Astrocyte (in vitro differentiated cells and primary cell): ENCODE data around the gene SLC5A6. TPM values are rescaled to one million over a fixed set of nuclear protein-coding genes. Genes with fewer than 3 reads are reported as not detected.
A peak's percentile ranks its signal among the peaks of the same experiment; 100 is the strongest.

Experiments
- DNase-seq: peaks from one replicate; pipeline ENCODE4 v3.0.0-alpha.2; 2010; ENCODE audit warnings: low read depth
- FAIRE-seq: peaks from 2 replicates; lab custom pipeline; 2011; peaks lifted over from hg19 to GRCh38; lab: Jason Lieb, UNC
- H2AFZ ChIP-seq: 2 replicates; pipeline ENCODE4 v1.6.0; 2012; ENCODE audit warnings: low read depth, low read length, inconsistent platforms
- H3K27ac ChIP-seq: 2 replicates; pipeline ENCODE4 v1.5.1; 2011; ENCODE audit warnings: low read depth, low read length, inconsistent platforms
- H3K27me3 ChIP-seq: 2 replicates; pipeline ENCODE4 v1.6.0; 2011; ENCODE audit warnings: low read length, inconsistent platforms; ENCODE audit not compliant: insufficient read depth
- H3K36me3 ChIP-seq: 2 replicates; pipeline ENCODE4 v1.5.1; 2011; ENCODE audit warnings: low read length, inconsistent platforms; ENCODE audit not compliant: insufficient read depth
- H3K4me1 ChIP-seq: 2 replicates; pipeline ENCODE4 v1.5.1; 2011; ENCODE audit warnings: low read length, inconsistent platforms; ENCODE audit not compliant: insufficient read depth
- H3K4me2 ChIP-seq: 2 replicates; pipeline ENCODE4 v1.6.0; 2012; ENCODE audit warnings: low read length, inconsistent platforms
- H3K4me3 ChIP-seq: 2 replicates; pipeline ENCODE4 v1.5.1; 2011; ENCODE audit warnings: low read depth, mild to moderate bottlenecking, low read length, inconsistent platforms; ENCODE audit not compliant: insufficient read depth
- H3K79me2 ChIP-seq: 2 replicates; pipeline ENCODE4 v1.6.0; 2012; ENCODE audit warnings: mild to moderate bottlenecking, low read length, inconsistent platforms; ENCODE audit not compliant: insufficient read depth
- H3K9ac ChIP-seq: 2 replicates; pipeline ENCODE4 v1.6.0; 2012; ENCODE audit warnings: mild to moderate bottlenecking, low read length, inconsistent platforms
- H3K9me3 ChIP-seq: 2 replicates; pipeline ENCODE4 v1.5.1; 2012; ENCODE audit warnings: low read depth, mild to moderate bottlenecking, low read length, inconsistent platforms; ENCODE audit not compliant: insufficient read depth
- H4K20me1 ChIP-seq: 2 replicates; pipeline ENCODE4 v1.6.0; 2012; ENCODE audit warnings: low read length, inconsistent platforms; ENCODE audit not compliant: insufficient read depth
- H3K27ac Mint-ChIP-seq: one replicate; pipeline ENCODE4 v1.8.0; 2021; ENCODE audit warnings: mild to moderate bottlenecking, mixed read lengths; ENCODE audit not compliant: unreplicated experiment
- H3K27me3 Mint-ChIP-seq: one replicate; pipeline ENCODE4 v1.8.0; 2021; ENCODE audit warnings: low read depth, mixed read lengths; ENCODE audit not compliant: unreplicated experiment
- H3K36me3 Mint-ChIP-seq: one replicate; pipeline ENCODE4 v1.8.0; 2021; ENCODE audit warnings: low read depth, mixed read lengths; ENCODE audit not compliant: unreplicated experiment
- H3K4me1 Mint-ChIP-seq: one replicate; pipeline ENCODE4 v1.8.0; 2021; ENCODE audit warnings: low read depth, mixed read lengths; ENCODE audit not compliant: unreplicated experiment
- H3K4me3 Mint-ChIP-seq: one replicate; pipeline ENCODE4 v1.8.0; 2021; ENCODE audit warnings: mild to moderate bottlenecking, moderate library complexity, mixed read lengths; ENCODE audit not compliant: unreplicated experiment
- H3K9me3 Mint-ChIP-seq: one replicate; pipeline ENCODE4 v1.8.0; 2021; ENCODE audit warnings: mild to moderate bottlenecking, mixed read lengths; ENCODE audit not compliant: unreplicated experiment
- CTCF ChIP-seq: IDR thresholded peaks from 2 replicates; pipeline ENCODE4 v1.5.1; 2011; ENCODE audit warnings: low read depth, mild to moderate bottlenecking, inconsistent platforms, low read length, moderate library complexity; ENCODE audit not compliant: insufficient read depth
- EZH2 ChIP-seq: IDR thresholded peaks from 2 replicates; pipeline ENCODE4 v1.6.1; 2012; ENCODE audit warnings: mild to moderate bottlenecking, low read length, inconsistent platforms; ENCODE audit not compliant: insufficient read depth
- total RNA-seq: library from RNA; stranded (reverse); gene quantifications from 2 replicates; pipeline ENCODE4 v1.2.1, GENCODE V29; 2021

SLC5A6 gene
- total RNA-seq, 1 donor from 2014 or later: 54.0 TPM

DNA sequence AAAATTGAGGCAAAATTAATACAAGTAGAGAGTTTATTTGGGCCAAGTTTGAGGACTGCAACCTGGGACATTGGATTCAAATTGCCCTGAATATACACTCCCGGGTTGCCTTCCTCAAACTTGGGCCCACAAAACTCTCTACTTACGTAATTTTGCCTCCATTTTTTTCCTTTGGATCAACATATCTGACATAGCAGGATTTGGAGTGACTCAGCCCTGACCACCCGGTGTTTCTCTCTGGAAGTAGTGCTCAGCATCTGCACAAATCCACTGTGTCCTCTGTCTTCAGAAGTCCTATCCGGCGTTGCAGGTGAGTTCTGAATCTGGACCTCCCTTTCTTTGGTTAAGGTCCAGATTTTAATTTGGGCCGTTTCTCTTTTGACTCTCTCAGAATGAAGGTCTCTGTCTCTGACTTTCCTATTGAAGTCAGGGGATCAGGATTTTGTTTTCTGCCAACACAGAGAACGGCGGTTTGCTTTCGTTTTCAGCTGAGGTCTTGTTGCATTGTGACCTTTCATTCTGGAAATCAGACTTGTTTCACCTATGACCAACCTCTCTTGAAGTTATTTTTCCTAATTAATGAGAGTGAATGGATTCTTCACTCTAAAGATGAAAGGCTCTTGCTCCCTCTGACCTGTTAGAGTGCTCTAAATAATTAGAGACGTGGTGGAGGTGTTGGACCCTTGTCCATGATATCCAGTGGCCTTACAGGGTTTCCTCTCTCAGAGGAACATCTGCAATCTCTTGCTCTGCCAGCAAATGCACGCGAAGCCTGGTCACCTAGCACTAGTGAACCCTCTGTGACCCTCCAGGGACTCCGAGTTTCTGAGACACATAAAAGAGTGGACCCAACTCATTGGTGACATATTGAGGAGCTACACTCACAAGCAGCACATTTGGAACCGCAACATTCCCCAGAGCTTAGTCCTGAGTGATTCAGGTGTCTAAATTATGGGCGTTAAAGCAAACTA, 49.6 kb downstream of the SLC5A6 start:
- Mint-ChIP-seq H3K9me3 (no peaks in the 10 kb centered on the region), H3K4me1 (no peaks in the 10 kb centered on the region), H3K4me3 (no peak overlapping the region), H3K27ac (peak overlapping the region; percentile 47), H3K27me3 (peaks cover 12% of the 10 kb centered on the region), H3K36me3 (no peaks in the 10 kb centered on the region)
- H3K4me1 ChIP-seq: no peaks in the 10 kb centered on the region
- no peak for FAIRE-seq
- H4K20me1 ChIP-seq: no peaks in the 10 kb centered on the region
- H3K27ac ChIP-seq: no peak overlapping the region
- no peaks in the 10 kb centered on the region for H3K79me2 ChIP-seq
- no peak for TF ChIP-seq CTCF
- TF ChIP-seq EZH2: no peak
- H3K36me3 ChIP-seq: no peaks in the 10 kb centered on the region
- no peak overlapping the region for H3K4me2 ChIP-seq
- no peak overlapping the region for H2AFZ ChIP-seq
- DNase-seq: no peak
- no peak overlapping the region for H3K9ac ChIP-seq
- H3K27me3 ChIP-seq: peaks cover 5% of the 10 kb centered on the region
- H3K4me3 ChIP-seq: no peak overlapping the region
- H3K9me3 ChIP-seq: no peaks in the 10 kb centered on the region

- Mint-ChIP-seq H3K27ac (no peak overlapping the region), H3K27me3 (peaks cover 12% of the 10 kb centered on the region)
These were observed 51.9 kb downstream of the SLC5A6 start for GRCh38 chr2:27160191-27160590.

More at GRCh38 chr2:27160191-27160590, 51.9 kb downstream of the SLC5A6 start:
- H2AFZ ChIP-seq: no peak overlapping the region
- H3K4me1 Mint-ChIP-seq: no peaks in the 10 kb centered on the region
- no peaks in the 10 kb centered on the region for H3K79me2 ChIP-seq
- no peaks in the 10 kb centered on the region for H3K36me3 ChIP-seq
- H3K4me1 ChIP-seq: no peaks in the 10 kb centered on the region
- no peaks in the 10 kb centered on the region for H3K9me3 ChIP-seq
- no peak overlapping the region for H3K9ac ChIP-seq
- H3K27ac ChIP-seq: no peak overlapping the region
- FAIRE-seq: no peak
- H3K36me3 Mint-ChIP-seq: no peaks in the 10 kb centered on the region
- H4K20me1 ChIP-seq: no peaks in the 10 kb centered on the region
- H3K4me3 ChIP-seq: no peak overlapping the region
- peaks cover under 1% of the 10 kb centered on the region for H3K27me3 ChIP-seq
- H3K9me3 Mint-ChIP-seq: no peaks in the 10 kb centered on the region
- no peak for DNase-seq
- TF ChIP-seq EZH2: no peak
- no peak for TF ChIP-seq CTCF
- no peak overlapping the region for H3K4me3 Mint-ChIP-seq
- no peak overlapping the region for H3K4me2 ChIP-seq
